ENCODE results near the gene CFAP45. TPM values are rescaled to one million over a fixed set of nuclear protein-coding genes. Genes with fewer than 3 reads are reported as not detected.

Gene CFAP45
- total and polyA plus RNA-seq, 4 donors = 1.3 to 11.7 (median 9.5) TPM

GRCh38 chr1:159924025-159924790, 24.2 kb upstream of the CFAP45 start:
- H3K4me3 ChIP-seq (ENCODE audit: low read depth, low read length) = peak overlapping the region; percentile 65
- no peaks in the 10 kb centered on the region for H3K9me3 ChIP-seq (ENCODE audit: control insufficient read depth, insufficient read depth, low read length)
- H3K36me3 ChIP-seq (ENCODE audit: control insufficient read depth, insufficient read depth, low read length) = peaks cover 34% of the 10 kb centered on the region
- peak in 1 of 6 donors; percentile 67 for DNase-seq (ENCODE audit: low read depth in 4 of 6, low spot score in 6 of 6)
- peaks cover 23% of the 10 kb centered on the region for H3K27me3 ChIP-seq (ENCODE audit: control insufficient read depth, insufficient read depth, low read length)
- peak overlapping the region; percentile 77 for H3K27ac ChIP-seq (ENCODE audit: low read depth, low read length)
- peaks cover 41% of the 10 kb centered on the region for H3K4me1 ChIP-seq (ENCODE audit: control insufficient read depth, insufficient read depth, low read length)
- WGBS (ENCODE audit: insufficient coverage) = 7% methylated on average over 23 of the region's 31 CpGs

DNA sequence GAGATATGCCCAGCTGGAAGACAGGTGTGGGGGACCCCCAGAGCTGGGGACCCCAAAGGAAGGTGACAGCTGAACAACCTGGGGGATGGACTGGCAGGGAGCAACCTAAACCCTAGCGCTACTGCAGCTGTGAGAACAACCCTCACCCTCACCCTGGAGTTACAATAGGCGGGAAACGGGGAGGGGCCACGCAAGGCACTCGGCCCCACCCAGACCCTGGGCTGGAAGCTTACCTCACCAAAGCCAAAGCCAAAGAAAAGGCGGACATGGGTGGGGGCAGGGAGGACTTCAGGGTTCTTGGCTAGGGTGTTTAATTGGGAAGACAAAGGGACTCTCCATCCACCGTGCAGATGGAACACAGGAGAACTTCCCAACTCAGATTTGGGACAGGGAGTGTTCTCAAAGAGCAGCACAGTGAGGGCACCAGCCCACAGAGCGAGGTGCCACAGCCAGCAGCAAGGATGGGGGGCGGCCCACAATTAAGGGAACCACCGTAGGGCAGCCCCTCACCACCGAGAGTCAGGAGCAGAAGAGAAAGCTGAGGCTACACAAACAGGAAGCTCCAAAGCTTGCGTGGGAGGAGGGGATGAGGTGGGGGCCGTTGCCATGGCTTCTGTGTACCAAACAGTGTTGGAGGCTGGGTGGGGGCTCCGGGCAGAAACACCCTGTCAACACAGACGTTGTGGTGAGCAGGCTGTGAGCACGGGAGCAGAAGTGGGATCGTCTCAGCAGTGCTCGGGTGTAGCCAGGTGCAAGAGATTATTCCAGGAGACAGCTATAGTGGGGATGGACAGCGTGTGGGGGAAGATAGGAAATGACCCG, 23.4 kb upstream of the CFAP45 start:
- H3K27me3 ChIP-seq (ENCODE audit: control insufficient read depth, insufficient read depth, low read length) = peaks cover 23% of the 10 kb centered on the region
- WGBS (ENCODE audit: insufficient coverage) = 49% methylated on average over 16 of the region's 20 CpGs
- H3K27ac ChIP-seq (ENCODE audit: low read depth, low read length) = peak overlapping the region; percentile 69
- DNase-seq (ENCODE audit: low read depth in 4 of 6, low spot score in 6 of 6) = peak in 1 of 6 donors; percentile 76
- H3K36me3 ChIP-seq (ENCODE audit: control insufficient read depth, insufficient read depth, low read length) = peaks cover 28% of the 10 kb centered on the region
- no peaks in the 10 kb centered on the region for H3K9me3 ChIP-seq (ENCODE audit: control insufficient read depth, insufficient read depth, low read length)
- peak overlapping the region; percentile 65 for H3K4me3 ChIP-seq (ENCODE audit: low read depth, low read length)
- H3K4me1 ChIP-seq (ENCODE audit: control insufficient read depth, insufficient read depth, low read length) = peaks cover 41% of the 10 kb centered on the region

- H3K36me3 ChIP-seq (ENCODE audit: control insufficient read depth, insufficient read depth, low read length) = peaks cover 23% of the 10 kb centered on the region
- H3K27me3 ChIP-seq (ENCODE audit: control insufficient read depth, insufficient read depth, low read length) = peaks cover 23% of the 10 kb centered on the region
- 68% methylated on average over 6 of the region's 8 CpGs for WGBS (ENCODE audit: insufficient coverage)
- H3K4me1 ChIP-seq (ENCODE audit: control insufficient read depth, insufficient read depth, low read length) = peaks cover 41% of the 10 kb centered on the region
- DNase-seq (ENCODE audit: low read depth in 4 of 6, low spot score in 6 of 6) = no peak
- no peak overlapping the region for H3K4me3 ChIP-seq (ENCODE audit: low read depth, low read length)
- no peaks in the 10 kb centered on the region for H3K9me3 ChIP-seq (ENCODE audit: control insufficient read depth, insufficient read depth, low read length)
- H3K27ac ChIP-seq (ENCODE audit: low read depth, low read length) = peak overlapping the region; percentile 69
These were observed 22.7 kb upstream of the CFAP45 start for GRCh38 chr1:159922511-159923202.

- H3K4me1 ChIP-seq (ENCODE audit: control insufficient read depth, insufficient read depth, low read length) = peaks cover 41% of the 10 kb centered on the region
- H3K36me3 ChIP-seq (ENCODE audit: control insufficient read depth, insufficient read depth, low read length) = peaks cover 15% of the 10 kb centered on the region
- H3K27me3 ChIP-seq (ENCODE audit: control insufficient read depth, insufficient read depth, low read length) = peaks cover 18% of the 10 kb centered on the region
- H3K27ac ChIP-seq (ENCODE audit: low read depth, low read length) = no peak overlapping the region
- H3K9me3 ChIP-seq (ENCODE audit: control insufficient read depth, insufficient read depth, low read length) = no peaks in the 10 kb centered on the region
- no peak overlapping the region for H3K4me3 ChIP-seq (ENCODE audit: low read depth, low read length)
- DNase-seq (ENCODE audit: low read depth in 4 of 6, low spot score in 6 of 6) = no peak
- 86% methylated on average over 12 of the region's 18 CpGs for WGBS (ENCODE audit: insufficient coverage)
These were observed 21.9 kb upstream of the CFAP45 start for GRCh38 chr1:159921700-159922504.

GRCh38 chr1:159921251-159921650, 21.3 kb upstream of the CFAP45 start:
- no peak overlapping the region for H3K27ac ChIP-seq (ENCODE audit: low read depth, low read length)
- no peaks in the 10 kb centered on the region for H3K9me3 ChIP-seq (ENCODE audit: control insufficient read depth, insufficient read depth, low read length)
- H3K4me3 ChIP-seq (ENCODE audit: low read depth, low read length) = no peak overlapping the region
- no peak for DNase-seq (ENCODE audit: low read depth in 4 of 6, low spot score in 6 of 6)
- H3K36me3 ChIP-seq (ENCODE audit: control insufficient read depth, insufficient read depth, low read length) = peaks cover 15% of the 10 kb centered on the region
- peaks cover 16% of the 10 kb centered on the region for H3K27me3 ChIP-seq (ENCODE audit: control insufficient read depth, insufficient read depth, low read length)
- peaks cover 48% of the 10 kb centered on the region for H3K4me1 ChIP-seq (ENCODE audit: control insufficient read depth, insufficient read depth, low read length)
- WGBS (ENCODE audit: insufficient coverage) = no CpG with 5 or more reads among the region's 1 CpG

GRCh38 chr1:159920651-159921050, 20.7 kb upstream of the CFAP45 start:
- peaks cover 48% of the 10 kb centered on the region for H3K4me1 ChIP-seq (ENCODE audit: control insufficient read depth, insufficient read depth, low read length)
- no peak overlapping the region for H3K27ac ChIP-seq (ENCODE audit: low read depth, low read length)
- DNase-seq (ENCODE audit: low read depth in 4 of 6, low spot score in 6 of 6) = no peak
- peaks cover 10% of the 10 kb centered on the region for H3K27me3 ChIP-seq (ENCODE audit: control insufficient read depth, insufficient read depth, low read length)
- peaks cover 15% of the 10 kb centered on the region for H3K36me3 ChIP-seq (ENCODE audit: control insufficient read depth, insufficient read depth, low read length)
- WGBS (ENCODE audit: insufficient coverage) = no CpG with 5 or more reads among the region's 1 CpG
- H3K9me3 ChIP-seq (ENCODE audit: control insufficient read depth, insufficient read depth, low read length) = no peaks in the 10 kb centered on the region
- H3K4me3 ChIP-seq (ENCODE audit: low read depth, low read length) = no peak overlapping the region

- Histone ChIP-seq H3K9me3 (ENCODE audit: control insufficient read depth, insufficient read depth, low read length) (no peaks in the 10 kb centered on the region), H3K27ac (ENCODE audit: low read depth, low read length) (no peak overlapping the region), H3K27me3 (ENCODE audit: control insufficient read depth, insufficient read depth, low read length) (peaks cover 6% of the 10 kb centered on the region), H3K36me3 (ENCODE audit: control insufficient read depth, insufficient read depth, low read length) (peaks cover 15% of the 10 kb centered on the region), H3K4me1 (ENCODE audit: control insufficient read depth, insufficient read depth, low read length) (peaks cover 47% of the 10 kb centered on the region), H3K4me3 (ENCODE audit: low read depth, low read length) (no peak overlapping the region)
- 97% methylated on average over 10 of the region's 10 CpGs for WGBS (ENCODE audit: insufficient coverage)
- no peak for DNase-seq (ENCODE audit: low read depth in 4 of 6, low spot score in 6 of 6)
These were observed 20.2 kb upstream of the CFAP45 start for GRCh38 chr1:159920202-159920601.

GRCh38 chr1:159919236-159919865, 19.4 kb upstream of the CFAP45 start:
- peaks cover 12% of the 10 kb centered on the region for H3K36me3 ChIP-seq (ENCODE audit: control insufficient read depth, insufficient read depth, low read length)
- no peak overlapping the region for H3K4me3 ChIP-seq (ENCODE audit: low read depth, low read length)
- no peaks in the 10 kb centered on the region for H3K27me3 ChIP-seq (ENCODE audit: control insufficient read depth, insufficient read depth, low read length)
- H3K4me1 ChIP-seq (ENCODE audit: control insufficient read depth, insufficient read depth, low read length) = peaks cover 38% of the 10 kb centered on the region
- 85% methylated on average over 7 of the region's 10 CpGs for WGBS (ENCODE audit: insufficient coverage)
- no peak overlapping the region for H3K27ac ChIP-seq (ENCODE audit: low read depth, low read length)
- H3K9me3 ChIP-seq (ENCODE audit: control insufficient read depth, insufficient read depth, low read length) = no peaks in the 10 kb centered on the region
- DNase-seq (ENCODE audit: low read depth in 4 of 6, low spot score in 6 of 6) = no peak

Measured in spinal cord (tissue), 10 donors.